Cardiac septum (tissue), 1 donor: Measurements from ENCODE around the gene MRPS18A. TPM values are rescaled to one million over a fixed set of nuclear protein-coding genes. Genes with fewer than 3 reads are reported as not detected.
"Not testable (repeated sequence)": the region's sequence is repeated elsewhere in the genome, so short reads cannot be mapped to it uniquely, and the experiment has no call there.

Experiments
- DNase-seq: peaks from one replicate; pipeline ENCODE4 v3.0.0-alpha.2; 2020; ENCODE audit warnings: low spot score
- intact Hi-C: fragments of 100-400 bp; cut with DNase I; formaldehyde crosslinking; loops from one replicate; pipeline ENCODE4 v1.14.0; 2022
- total RNA-seq: library from RNA; stranded (reverse); fragmentation: NEBNext Ultra II Directional; extraction: Animal tissue kit (Norgen Biotek cat#: 25700); gene quantifications from one replicate; pipeline ENCODE4 v1.2.1, GENCODE V29; 2021
- donor health status: DM: no; HTN: no; CAD: no.

Gene MRPS18A
- total RNA-seq, 1 donor from 2014 or later = 38.4 TPM

- DNase-seq = no peak
- intact Hi-C loops = no loop called here
These were observed 30.3 kb downstream of the MRPS18A start for GRCh38 chr6:43657221-43657802.

- intact Hi-C loops, DNase-seq: not testable (repeated sequence)
These were observed 34.8 kb downstream of the MRPS18A start for GRCh38 chr6:43652822-43653221.

- no peak for DNase-seq
- intact Hi-C loops = no loop called here
These were observed 39.3 kb downstream of the MRPS18A start for GRCh38 chr6:43648248-43648647.

GRCh38 chr6:43647613-43648012 lies 40.0 kb downstream of the MRPS18A start:
- intact Hi-C loops = no loop called here

GRCh38 chr6:43645613-43645964 lies 42.0 kb downstream of the MRPS18A start:
- no peak for DNase-seq
- intact Hi-C loops = no loop called here

More at GRCh38 chr6:43647613-43648012, 40.0 kb downstream of the MRPS18A start:
- DNase-seq = no peak

GRCh38 chr6:43644940-43645612 lies 42.5 kb downstream of the MRPS18A start, which contains the start of gene RSPH9:
Gene RSPH9 (plus strand): TSS chr6:43645036. CDS start chr6:43645099, 63 bp downstream.
- DNase-seq = peak; percentile 87
- intact Hi-C loops = no loop called here

- intact Hi-C loops = no loop called here
These were observed 47.4 kb downstream of the MRPS18A start for GRCh38 chr6:43639984-43640800.

GRCh38 chr6:43636308-43636659 lies 51.3 kb downstream of the MRPS18A start:
- intact Hi-C loops = no loop called here
- DNase-seq = no peak

More at GRCh38 chr6:43639984-43640800, 47.4 kb downstream of the MRPS18A start:
- no peak for DNase-seq

- peak; percentile 94 for DNase-seq
These were observed 51.9 kb downstream of the MRPS18A start, which contains the start of gene MAD2L1BP for GRCh38 chr6:43635387-43636307. Gene MAD2L1BP (plus strand): TSS chr6:43635840. CDS start chr6:43635876, 36 bp downstream.

GRCh38 chr6:43634702-43635303 lies 52.8 kb downstream of the MRPS18A start:
- intact Hi-C loops = no loop called here

More at GRCh38 chr6:43635387-43636307, 51.9 kb downstream of the MRPS18A start, which contains the start of gene MAD2L1BP:
- intact Hi-C loops = no loop called here

GRCh38 chr6:43633002-43633401 lies 54.6 kb downstream of the MRPS18A start:
- DNase-seq, intact Hi-C loops: not testable (repeated sequence)

More at GRCh38 chr6:43634702-43635303, 52.8 kb downstream of the MRPS18A start:
- DNase-seq = no peak

GRCh38 chr6:43630980-43631619 lies 56.5 kb downstream of the MRPS18A start:
- intact Hi-C loops = no loop called here

GRCh38 chr6:43629505-43630300 lies 57.9 kb downstream of the MRPS18A start:
- intact Hi-C loops = no loop called here
- peak; percentile 97 for DNase-seq

More at GRCh38 chr6:43630980-43631619, 56.5 kb downstream of the MRPS18A start:
- peak; percentile 61 for DNase-seq

GRCh38 chr6:43629104-43629504 lies 58.5 kb downstream of the MRPS18A start, which contains the start of gene GTPBP2:
Gene GTPBP2 (minus strand): TSS chr6:43629264. CDS start chr6:43629162, 102 bp downstream.
- DNase-seq = peak; percentile 100
- intact Hi-C loops = no loop called here

- intact Hi-C loops = no loop called here
- DNase-seq = peak; percentile 76
These were observed 59.0 kb downstream of the MRPS18A start for GRCh38 chr6:43628393-43629103.

- intact Hi-C loops = no loop called here
- DNase-seq = peak; percentile 87
These were observed 60.4 kb downstream of the MRPS18A start for GRCh38 chr6:43627008-43627825.
